Measurements from ENCODE around the gene TMCO1.
"Not testable (repeated sequence)": the region's sequence is repeated elsewhere in the genome, so short reads cannot be mapped to it uniquely, and the experiment has no call there.

TMCO1 gene

GRCh38 chr1:165795894-165796293 lies 27.2 kb upstream of the TMCO1 start:
- no peak overlapping the region for H3K4me3 ChIP-seq (replicated peaks; ENCODE audit: low read depth, low read length)
- DNase-seq (ENCODE audit: extremely low read depth, low read depth), result no peak
- TF ChIP-seq CTCF (IDR thresholded peaks at IDR 0.05; ENCODE audit: low read depth, low read length, missing control alignments), result no peak

- TF ChIP-seq CTCF (IDR thresholded peaks at IDR 0.05; ENCODE audit: low read depth, low read length, missing control alignments), result no peak
- H3K4me3 ChIP-seq (replicated peaks; ENCODE audit: low read depth, low read length), result no peak overlapping the region
- no peak for DNase-seq (ENCODE audit: extremely low read depth, low read depth)
These were observed 25.3 kb upstream of the TMCO1 start for GRCh38 chr1:165793951-165794350.

GRCh38 chr1:165787741-165788140 lies 19.1 kb upstream of the TMCO1 start:
- no peak for TF ChIP-seq CTCF (IDR thresholded peaks at IDR 0.05; ENCODE audit: low read depth, low read length, missing control alignments)
- no peak for DNase-seq (ENCODE audit: extremely low read depth, low read depth)

GRCh38 chr1:165783519-165783918 lies 14.9 kb upstream of the TMCO1 start:
- not testable (repeated sequence) for DNase-seq (ENCODE audit: extremely low read depth, low read depth); H3K4me3 ChIP-seq (replicated peaks; ENCODE audit: low read depth, low read length)

More at GRCh38 chr1:165787741-165788140, 19.1 kb upstream of the TMCO1 start:
- H3K4me3 ChIP-seq (replicated peaks; ENCODE audit: low read depth, low read length), result no peak overlapping the region

GRCh38 chr1:165778197-165778596 lies 9.5 kb upstream of the TMCO1 start:
- not testable (repeated sequence) for H3K4me3 ChIP-seq (replicated peaks; ENCODE audit: low read depth, low read length); DNase-seq (ENCODE audit: extremely low read depth, low read depth)

GRCh38 chr1:165773324-165773965 lies 4.8 kb upstream of the TMCO1 start:
- DNase-seq (ENCODE audit: extremely low read depth, low read depth), result peak; percentile 22

GRCh38 chr1:165772739-165773138 lies 4.1 kb upstream of the TMCO1 start:
- TF ChIP-seq CTCF (IDR thresholded peaks at IDR 0.05; ENCODE audit: low read depth, low read length, missing control alignments), result no peak
- no peak for DNase-seq (ENCODE audit: extremely low read depth, low read depth)
- no peak overlapping the region for H3K4me3 ChIP-seq (replicated peaks; ENCODE audit: low read depth, low read length)

More at GRCh38 chr1:165773324-165773965, 4.8 kb upstream of the TMCO1 start:
- TF ChIP-seq CTCF (IDR thresholded peaks at IDR 0.05; ENCODE audit: low read depth, low read length, missing control alignments), result no peak
- H3K4me3 ChIP-seq (replicated peaks; ENCODE audit: low read depth, low read length), result no peak overlapping the region

GRCh38 chr1:165764277-165764676 lies 4.4 kb downstream of the TMCO1 start:
- DNase-seq (ENCODE audit: extremely low read depth, low read depth), result no peak
- no peak for TF ChIP-seq CTCF (IDR thresholded peaks at IDR 0.05; ENCODE audit: low read depth, low read length, missing control alignments)
- H3K4me3 ChIP-seq (replicated peaks; ENCODE audit: low read depth, low read length), result no peak overlapping the region

Measured in HFF-Myc (cell line).